K562 (cell line): ENCODE results near the gene MSH4. TPM values are rescaled to one million over a fixed set of nuclear protein-coding genes. Genes with fewer than 3 reads are reported as not detected.

Experiments used
- ATAC-seq: fragments of 200-7000 bp; cut with Tn5 transposase; 3 replicates; pipeline ENCODE4 v1.9.1; 2020; ENCODE audit warnings: moderate library complexity
- BruUV-seq: library from RNA; stranded (reverse); fragments of 400-500 nt; replicated peaks from 2 replicates; lab custom pipeline; 2021; lab: Mats Ljungman, UMichigan
- CTCF ChIA-PET: fragments of 300-600 bp; formaldehyde crosslinking; extraction: SDS; loops from one replicate; lab custom pipeline; 2021; ENCODE audit warnings: low intra/inter-chr PET ratio; lab: Yijun Ruan, JAX
- POLR2A ChIA-PET: fragments of 300-600, 350-650 bp; sonication (Branson Sonifier 250); formaldehyde crosslinking; extraction: SDS; loops from one replicate; lab custom pipeline; 2021; ENCODE audit warnings: antibody characterized with exemption, inconsistent platforms; lab: Yijun Ruan, JAX
- DNase-seq, 4 experiments: peaks; one replicate each; pipeline versions ENCODE4 v3.0.0 to v3.0.0-alpha.2; 2011 to 2018; ENCODE audit warnings: low spot score in 3 of 4, mixed read lengths in 3 of 4; ENCODE audit errors: extremely low read depth in 1 of 4
- FAIRE-seq: peaks from 2 replicates; lab custom pipeline; 2011; peaks lifted over from hg19 to GRCh38; lab: Jason Lieb, UNC
- H2AFZ ChIP-seq: 2 replicates; pipeline ENCODE4 v1.6.0; 2011; ENCODE audit warnings: low read depth, low read length, control low read depth, inconsistent platforms
- H3K27ac ChIP-seq: fragments of 200-600 bp; 3 replicates; pipeline ENCODE4 v1.8.0; 2011; ENCODE audit warnings: low read depth, mild to moderate bottlenecking, control low read depth, inconsistent platforms, low read length, moderate library complexity, mixed read lengths; ENCODE audit errors: extremely low read depth
- H3K27me3 ChIP-seq, 2 experiments: fragments of 300-600 bp in 1 of 2; 2 replicates in 1 of 2; 3 replicates in 1 of 2; pipeline versions ENCODE4 v1.6.0 to v1.8.0; 2011; ENCODE audit warnings: inconsistent platforms in 2 of 2, low read length in 2 of 2, mild to moderate bottlenecking in 1 of 2, mixed read lengths in 1 of 2, moderate library complexity in 1 of 2; ENCODE audit not compliant: control insufficient read depth in 2 of 2, insufficient read depth in 2 of 2
- H3K36me3 ChIP-seq: fragments of 300-600 bp; 3 replicates; pipeline ENCODE4 v1.8.0; 2011; ENCODE audit warnings: mild to moderate bottlenecking, low read length, inconsistent platforms; ENCODE audit not compliant: control insufficient read depth, insufficient read depth
- H3K4me1 ChIP-seq, 2 experiments: fragments of 200-600 bp in 1 of 2; replicated peaks in 1 of 2; 2 replicates in 1 of 2; 3 replicates in 1 of 2; pipeline versions ENCODE4 v1.5.1 to v1.8.0; 2011; ENCODE audit warnings: inconsistent platforms in 2 of 2, low read length in 2 of 2, mild to moderate bottlenecking in 1 of 2, mixed read lengths in 1 of 2, moderate library complexity in 1 of 2; ENCODE audit not compliant: control insufficient read depth in 2 of 2, insufficient read depth in 2 of 2
- H3K4me2 ChIP-seq: 2 replicates; pipeline ENCODE4 v1.6.1; 2011; ENCODE audit warnings: low read length, control low read depth, inconsistent platforms, mixed read lengths; ENCODE audit not compliant: insufficient read depth
- H3K4me3 ChIP-seq: fragments of 200-600 bp; sonication (generic), shearing (Covaris generic); 2 replicates; pipeline ENCODE4 v1.5.1; 2016; ENCODE audit warnings: control low read depth, inconsistent platforms
- H3K79me2 ChIP-seq: fragments of 200-600 bp; 3 replicates; pipeline ENCODE4 v1.8.0; 2011; ENCODE audit warnings: low read length, inconsistent platforms; ENCODE audit not compliant: control insufficient read depth, insufficient read depth
- H3K9ac ChIP-seq, 2 experiments: 2 replicates each; pipeline versions ENCODE4 v1.6.0 to v1.6.1; 2011; ENCODE audit warnings: low read depth in 2 of 2, low read length in 2 of 2, control low read depth in 1 of 2, inconsistent platforms in 1 of 2, mild to moderate bottlenecking in 1 of 2, mixed read lengths in 1 of 2; ENCODE audit not compliant: insufficient read depth in 1 of 2
- H3K9me1 ChIP-seq: one replicate; pipeline ENCODE4 v1.6.0; 2011; ENCODE audit warnings: inconsistent platforms, mild to moderate bottlenecking, low read length, moderate library complexity; ENCODE audit not compliant: control insufficient read depth, insufficient read depth
- H3K9me3 ChIP-seq: replicated peaks from 2 replicates; pipeline ENCODE4 v1.5.1; 2011; ENCODE audit warnings: low read depth, low read length, inconsistent platforms; ENCODE audit not compliant: control insufficient read depth, insufficient read depth
- H4K20me1 ChIP-seq: replicated peaks from 2 replicates; pipeline ENCODE4 v1.6.1; 2011; ENCODE audit warnings: low read length, inconsistent platforms, mixed read lengths; ENCODE audit not compliant: control insufficient read depth, insufficient read depth
- ARID1B ChIP-seq: fragments of 450-650 bp; IDR thresholded peaks from 2 replicates; pipeline ENCODE4 v1.6.1; 2016; ENCODE audit warnings: antibody characterized with exemption, mild to moderate bottlenecking, inconsistent platforms
- CBX2 ChIP-seq: fragments of 200-600 bp; sonication (generic); IDR thresholded peaks from one replicate; pipeline ENCODE4 v1.6.1; 2012; ENCODE audit warnings: mild to moderate bottlenecking, low read length, inconsistent platforms; ENCODE audit not compliant: insufficient read depth, poor library complexity, severe bottlenecking
- E2F8 ChIP-seq: fragments of 450-650 bp; IDR thresholded peaks from 2 replicates; pipeline ENCODE4 v1.7.1; 2018; ENCODE audit warnings: mild to moderate bottlenecking, low read depth; ENCODE audit not compliant: partially characterized antibody
- FOSL1 ChIP-seq: fragments of 200-800 bp; sonication (Bioruptor generic); conservative IDR thresholded peaks from 2 replicates; pipeline ENCODE4 v1.6.1; 2016; ENCODE audit warnings: missing genetic modification characterization, missing compliant biosample characterization
- GTF3C2 ChIP-seq: IDR thresholded peaks from 3 replicates; pipeline ENCODE4 v1.6.1; 2011; ENCODE audit warnings: borderline replicate concordance, mild to moderate bottlenecking, moderate library complexity; ENCODE audit not compliant: insufficient read length; ENCODE audit errors: extremely low read depth
- POLR2A ChIP-seq: fragments of 450-650 bp; conservative IDR thresholded peaks from 2 replicates; pipeline ENCODE4 v1.6.1; 2016
- SFPQ ChIP-seq: fragments of 200-400 bp; formaldehyde crosslinking; IDR thresholded peaks from 2 replicates; pipeline ENCODE4 v1.6.1; 2017; ENCODE audit warnings: mild to moderate bottlenecking, low read depth, low read length, moderate library complexity
- SMC3 ChIP-seq: conservative IDR thresholded peaks from 2 replicates; pipeline ENCODE4 v1.6.1; 2011; ENCODE audit warnings: low read depth, low read length, improper control_type of control experiment; ENCODE audit not compliant: insufficient read depth
- ZNF354B ChIP-seq: fragments of 250-450 bp; sonication (Bioruptor Pico); IDR thresholded peaks from 2 replicates; pipeline ENCODE4 v1.4.0; 2020
- WGBS: fragments of 100-300 bp; shearing (Covaris generic); methylation state at CpG from one replicate; pipeline ENCODE4 v1.1.6; 2016; ENCODE audit warnings: low coverage, mixed read lengths; ENCODE audit not compliant: insufficient coverage; ENCODE audit errors: missing lambda C conversion rate; 5-methylcytosine and 5-hydroxymethylcytosine counted together
- in situ Hi-C: fragments of 300-500 bp; cut with MboI; formaldehyde crosslinking; loops from 4 replicates; pipeline ENCODE4 v1.15.0; 2018; ENCODE audit warnings: inconsistent platforms, mixed read lengths
- intact Hi-C: fragments of 100-400 bp; cut with micrococcal nuclease; formaldehyde crosslinking; loops from 2 replicates; pipeline ENCODE4 v1.14.2; 2022
- polyA plus RNA-seq, 8 experiments: library from polyadenylated mRNA; depleted of rRNA in 4 of 8; stranded (reverse) in 5 of 8; unstranded in 3 of 8; fragments of >200 nt; fragmentation: Nextera tagmentation in 2 of 8; fragmentation: Illumina TruSeq in 1 of 8; extraction: Ambion mirVana in 2 of 8; extraction: Trizol in 1 of 8; gene quantifications; 2 replicates each; pipeline versions ENCODE4 v1.2.1 to v1.2.3, GENCODE V29; 2011 to 2014; ENCODE audit warnings: inconsistent platforms in 1 of 8, missing spikeins in 1 of 8
- total RNA-seq, 7 experiments: library from RNA; depleted of rRNA in 6 of 7; stranded (reverse); fragments of >200 nt in 6 of 7; fragmentation: Illumina TruSeq in 2 of 7; extraction: Trizol in 2 of 7; gene quantifications; 2 replicates each; pipeline versions ENCODE4 v1.2.1 to v1.2.3, GENCODE V29; 2011 to 2021; ENCODE audit warnings: low replicate concordance in 1 of 7

Gene MSH4
- total and polyA plus RNA-seq, 9 of the 15 experiments (the other 6 are each of a cell fraction or from before 2014, with no cell fraction given): 0.04 to 0.18 (median 0.12) TPM; not detected in 4

GRCh38 chr1:75791022-75791421 lies 5.7 kb upstream of the MSH4 start (continued):
- TF ChIP-seq GTF3C2: no peak
- 0 out of 2 replicates have a peak, but pooled peaks have one; percentile 15 for TF ChIP-seq FOSL1 (tag)
- no peak for TF ChIP-seq ZNF354B
- no peak for TF ChIP-seq E2F8

- FAIRE-seq: no peak
- peaks cover 10 to 13% of the 10 kb centered on the region in 2 experiments; a peak in 4 of 5 replicates for H3K4me1 ChIP-seq
- DNase-seq: no peak
- H3K9me1 ChIP-seq: no peaks in the 10 kb centered on the region
- BruUV-seq: no TSS peak
- H3K79me2 ChIP-seq: peaks cover 74% of the 10 kb centered on the region
- no peaks in the 10 kb centered on the region for H3K9me3 ChIP-seq
- H3K4me3 ChIP-seq: no peak overlapping the region; the same call in 1 of the 2 replicates
- H3K36me3 ChIP-seq: peaks cover 93% of the 10 kb centered on the region
- ChIA-PET POLR2A (no interaction called here), CTCF (no interaction called here)
- peak overlapping the region in 1 of 2 experiments; percentile 95; a peak in 1 of 4 replicates for H3K9ac ChIP-seq
- in situ Hi-C loops: no loop called here
- no peaks in the 10 kb centered on the region for H3K27me3 ChIP-seq
- 83% methylated on average over 3 of the region's 3 CpGs for WGBS
- peak overlapping the region; percentile 18; the same call in 1 of the 3 replicates for H3K27ac ChIP-seq
- H3K4me2 ChIP-seq: peak overlapping the region; percentile 29; the same call in 1 of the 2 replicates
- H4K20me1 ChIP-seq: peaks cover 62% of the 10 kb centered on the region
- no peak overlapping the region for H2AFZ ChIP-seq
- no peak for TF ChIP-seq POLR2A
- TF ChIP-seq SMC3: no peak
- no peak for TF ChIP-seq ARID1B
- no peak for TF ChIP-seq CBX2
- no peak for TF ChIP-seq SFPQ
- no peak for ATAC-seq
- intact Hi-C loops: no loop called here
Measured at GRCh38 chr1:75792091-75792490, 4.6 kb upstream of the MSH4 start.
